Measurements from ENCODE around the gene PKHD1.

DNA sequence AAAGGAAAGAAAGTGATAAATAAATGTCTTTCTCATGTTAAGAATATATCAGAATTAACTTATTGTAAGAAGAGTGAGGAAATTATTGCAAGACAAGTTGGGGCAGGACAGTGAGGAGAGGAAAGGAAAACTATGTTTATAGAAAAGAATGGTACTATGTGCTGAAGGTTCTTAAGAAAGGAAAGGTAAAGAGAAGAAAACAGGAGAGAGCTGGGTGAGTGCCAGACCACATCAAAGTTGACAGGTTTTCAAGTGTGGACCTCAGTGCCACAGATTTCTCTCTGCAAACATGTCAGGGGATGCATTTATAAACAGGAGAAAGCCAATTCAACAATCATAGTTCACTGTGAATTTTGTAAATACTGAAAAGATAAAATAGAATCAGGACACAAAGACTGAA, 439.2 kb downstream of the PKHD1 start:
- TF ChIP-seq, protein P1, sequence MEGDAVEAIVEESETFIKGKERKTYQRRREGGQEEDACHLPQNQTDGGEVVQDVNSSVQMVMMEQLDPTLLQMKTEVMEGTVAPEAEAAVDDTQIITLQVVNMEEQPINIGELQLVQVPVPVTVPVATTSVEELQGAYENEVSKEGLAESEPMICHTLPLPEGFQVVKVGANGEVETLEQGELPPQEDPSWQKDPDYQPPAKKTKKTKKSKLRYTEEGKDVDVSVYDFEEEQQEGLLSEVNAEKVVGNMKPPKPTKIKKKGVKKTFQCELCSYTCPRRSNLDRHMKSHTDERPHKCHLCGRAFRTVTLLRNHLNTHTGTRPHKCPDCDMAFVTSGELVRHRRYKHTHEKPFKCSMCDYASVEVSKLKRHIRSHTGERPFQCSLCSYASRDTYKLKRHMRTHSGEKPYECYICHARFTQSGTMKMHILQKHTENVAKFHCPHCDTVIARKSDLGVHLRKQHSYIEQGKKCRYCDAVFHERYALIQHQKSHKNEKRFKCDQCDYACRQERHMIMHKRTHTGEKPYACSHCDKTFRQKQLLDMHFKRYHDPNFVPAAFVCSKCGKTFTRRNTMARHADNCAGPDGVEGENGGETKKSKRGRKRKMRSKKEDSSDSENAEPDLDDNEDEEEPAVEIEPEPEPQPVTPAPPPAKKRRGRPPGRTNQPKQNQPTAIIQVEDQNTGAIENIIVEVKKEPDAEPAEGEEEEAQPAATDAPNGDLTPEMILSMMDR (IDR thresholded peaks at IDR 0.05) = no peak
- no peak for TF ChIP-seq POLR2A (IDR thresholded peaks at IDR 0.05)

Data from body of pancreas (tissue), 4 donors.